Left ventricle myocardium superior (tissue), 1 donor: ENCODE results near the gene PARG. TPM values are rescaled to one million over a fixed set of nuclear protein-coding genes. Genes with fewer than 3 reads are reported as not detected.
"Not testable (repeated sequence)": the region's sequence is repeated elsewhere in the genome, so short reads cannot be mapped to it uniquely, and the experiment has no call there.

Experiments
- ATAC-seq: fragments of 200-7000 bp; cut with Tn5 transposase; one replicate; pipeline ENCODE4 v1.9.1; 2020; ENCODE audit warnings: mild to moderate bottlenecking, moderate library complexity
- DNase-seq: peaks from one replicate; pipeline ENCODE4 v3.0.0-alpha.2; 2020
- intact Hi-C: fragments of 100-400 bp; cut with micrococcal nuclease; formaldehyde crosslinking; loops from one replicate; pipeline ENCODE4 v1.11.0; 2022
- total RNA-seq: library from RNA; stranded (reverse); fragmentation: NEBNext Ultra II Directional; extraction: Animal tissue kit (Norgen Biotek cat#: 25700); gene quantifications from one replicate; pipeline ENCODE4 v1.2.1, GENCODE V29; 2021
- donor health status: DM: no; HTN: yes; CAD: no; lungs with severe emphysema.

Gene PARG
- total RNA-seq, 1 donor from 2014 or later: 22.7 TPM

- intact Hi-C loops, DNase-seq, ATAC-seq: not testable (repeated sequence)
Measured at GRCh38 chr10:49910295-49910694, 31.5 kb downstream of the PARG start.

- ATAC-seq: not testable (repeated sequence)
Measured at GRCh38 chr10:49908290-49909080, 33.3 kb downstream of the PARG start.

GRCh38 chr10:49903829-49904228 lies 38.0 kb downstream of the PARG start:
- intact Hi-C loops, DNase-seq, ATAC-seq: not testable (repeated sequence)

More at GRCh38 chr10:49908290-49909080, 33.3 kb downstream of the PARG start:
- DNase-seq, intact Hi-C loops: not testable (repeated sequence)

DNA sequence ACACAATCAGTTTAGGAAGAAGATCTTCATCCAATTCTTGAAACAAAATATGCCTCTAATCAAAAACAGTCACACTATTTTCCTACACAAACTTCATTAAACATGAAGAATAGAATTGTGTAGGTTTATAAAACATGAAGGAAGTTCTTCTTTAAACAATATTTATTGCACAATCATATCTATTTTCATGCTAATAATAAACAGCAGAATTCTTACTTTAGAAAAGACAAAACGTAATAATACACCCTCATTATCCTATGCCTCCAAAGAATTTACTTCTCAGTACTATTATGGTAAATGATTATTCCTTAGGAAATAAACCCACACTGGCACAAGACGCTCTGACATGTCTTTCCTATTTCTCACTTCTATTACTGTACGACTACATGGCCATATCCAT lies 41.4 kb downstream of the PARG start:
- ATAC-seq, DNase-seq, intact Hi-C loops: not testable (repeated sequence)

GRCh38 chr10:49899999-49900398 lies 41.8 kb downstream of the PARG start:
- DNase-seq, ATAC-seq, intact Hi-C loops: not testable (repeated sequence)

DNA sequence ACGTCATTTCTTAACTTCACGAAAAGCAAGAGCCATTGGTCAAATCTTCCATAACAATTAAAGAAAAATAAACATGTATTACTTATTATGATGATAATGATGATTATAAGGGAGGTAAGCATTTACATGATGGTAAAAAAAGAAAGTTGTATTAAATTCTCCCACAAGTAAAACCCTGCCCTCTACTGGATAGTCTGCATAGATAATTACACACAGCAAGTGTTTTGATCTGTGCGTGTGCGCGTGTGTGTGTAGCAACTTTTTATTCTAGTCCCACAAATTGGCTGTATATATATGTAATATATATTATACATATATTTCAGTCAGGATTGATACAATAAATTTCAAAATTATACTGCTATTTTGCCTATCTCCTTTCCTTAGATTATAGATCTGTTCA lies 51.8 kb downstream of the PARG start:
- intact Hi-C loops, DNase-seq, ATAC-seq: not testable (repeated sequence)

DNA sequence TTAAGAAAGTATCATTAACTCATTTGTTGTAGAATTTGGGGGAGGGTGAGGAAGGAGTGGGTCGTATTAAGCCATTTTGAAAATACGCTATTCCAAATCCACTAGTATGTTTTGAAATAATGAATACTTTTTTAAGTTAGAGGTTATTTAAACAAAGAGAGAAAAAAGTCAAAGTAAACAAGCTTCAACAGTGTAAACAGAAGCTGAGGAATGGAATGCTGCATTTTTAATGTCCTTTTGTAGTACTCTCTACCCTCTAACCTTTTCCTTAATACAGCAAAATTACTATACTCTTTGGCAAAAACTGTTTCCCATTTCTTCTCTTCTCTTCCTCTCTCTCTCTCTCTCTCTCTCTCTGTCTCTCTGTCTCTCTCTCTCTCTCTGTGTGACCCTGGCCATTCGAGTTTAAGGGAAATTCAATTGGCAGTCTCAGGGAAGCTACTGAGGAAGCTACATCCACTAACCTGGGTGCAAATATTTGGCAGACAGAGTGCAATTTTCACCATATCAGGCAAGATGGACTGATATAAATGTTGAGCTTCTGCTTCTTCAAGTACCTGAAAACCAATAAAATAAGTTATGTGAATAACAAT lies 57.0 kb downstream of the PARG start:
- DNase-seq, intact Hi-C loops, ATAC-seq: not testable (repeated sequence)

DNA sequence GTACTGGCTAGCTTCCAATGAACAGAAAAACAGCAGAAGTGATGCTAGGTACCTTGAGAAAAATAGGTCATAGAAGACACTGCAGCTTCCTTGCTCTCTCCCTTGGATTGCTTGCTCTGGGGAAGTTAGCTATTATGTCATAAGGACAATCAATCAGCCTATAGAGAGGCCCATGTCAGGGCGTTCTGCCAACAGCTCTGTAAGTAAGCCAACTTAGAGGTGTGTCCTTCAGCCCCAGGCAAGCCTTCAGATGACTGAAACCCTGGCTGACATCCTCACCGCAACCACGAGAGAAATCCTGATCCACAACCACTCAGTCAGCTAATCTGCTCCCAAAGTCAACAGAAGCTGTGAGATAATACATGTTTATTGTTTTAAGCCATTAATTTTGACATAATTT lies 58.0 kb downstream of the PARG start:
- ATAC-seq, intact Hi-C loops, DNase-seq: not testable (repeated sequence)

- DNase-seq, ATAC-seq, intact Hi-C loops: not testable (repeated sequence)
Measured at GRCh38 chr10:49882327-49882726, 59.5 kb downstream of the PARG start.

- ATAC-seq, DNase-seq, intact Hi-C loops: not testable (repeated sequence)
Measured at GRCh38 chr10:49872740-49873139, 69.1 kb downstream of the PARG start.

DNA sequence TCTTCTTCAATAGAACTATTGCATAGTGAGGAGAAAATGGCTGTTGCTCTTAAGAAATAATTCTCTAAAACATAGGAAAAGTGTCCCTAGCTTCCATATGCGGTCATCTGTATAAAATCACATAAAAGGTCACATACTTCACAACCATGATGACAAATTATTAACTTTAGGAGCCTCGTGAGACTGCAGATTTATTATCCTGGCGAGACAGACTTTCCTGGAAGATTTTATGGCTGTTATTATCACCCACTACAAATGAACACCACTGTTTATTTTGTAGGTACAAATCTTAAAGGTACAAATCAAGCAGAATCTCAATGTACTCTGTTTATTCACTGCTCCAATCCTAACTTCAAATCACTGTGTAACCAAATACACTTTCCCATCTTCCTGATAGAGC lies 70.4 kb downstream of the PARG start:
- ATAC-seq, intact Hi-C loops, DNase-seq: not testable (repeated sequence)

GRCh38 chr10:49859933-49860332 lies 81.9 kb downstream of the PARG start:
- ATAC-seq, DNase-seq, intact Hi-C loops: not testable (repeated sequence)

DNA sequence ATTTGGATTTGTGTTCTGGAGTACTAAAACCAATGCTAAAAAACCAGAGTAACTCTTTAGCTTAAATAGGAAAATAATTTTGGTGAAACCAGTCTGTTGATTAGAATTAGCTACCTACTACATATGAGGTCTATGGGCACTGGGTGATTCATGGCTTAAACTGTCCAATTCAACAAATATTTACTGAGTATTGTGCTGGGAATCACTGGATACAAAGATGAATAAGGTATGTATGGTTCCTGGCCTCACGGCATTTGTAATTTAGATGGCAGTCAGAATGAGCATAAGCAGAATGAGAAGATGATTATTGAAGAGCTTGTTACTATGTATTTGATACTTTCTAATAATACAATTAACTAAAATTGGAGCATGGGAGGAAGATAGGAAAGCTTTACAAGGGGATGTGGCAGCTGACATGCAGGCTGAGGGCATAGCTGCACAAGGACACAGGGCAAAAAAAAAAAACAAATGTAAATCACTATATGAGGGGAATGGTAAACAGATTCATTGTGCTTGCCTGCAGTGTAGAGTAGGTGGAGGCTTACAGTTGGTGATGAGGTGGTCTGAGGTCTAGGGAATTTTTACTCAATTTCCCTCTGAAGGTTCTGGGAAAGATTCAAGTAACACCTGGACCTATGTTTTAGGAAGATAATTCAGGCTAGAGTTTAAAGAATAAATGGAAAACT lies 83.0 kb downstream of the PARG start:
- intact Hi-C loops, DNase-seq, ATAC-seq: not testable (repeated sequence)

DNA sequence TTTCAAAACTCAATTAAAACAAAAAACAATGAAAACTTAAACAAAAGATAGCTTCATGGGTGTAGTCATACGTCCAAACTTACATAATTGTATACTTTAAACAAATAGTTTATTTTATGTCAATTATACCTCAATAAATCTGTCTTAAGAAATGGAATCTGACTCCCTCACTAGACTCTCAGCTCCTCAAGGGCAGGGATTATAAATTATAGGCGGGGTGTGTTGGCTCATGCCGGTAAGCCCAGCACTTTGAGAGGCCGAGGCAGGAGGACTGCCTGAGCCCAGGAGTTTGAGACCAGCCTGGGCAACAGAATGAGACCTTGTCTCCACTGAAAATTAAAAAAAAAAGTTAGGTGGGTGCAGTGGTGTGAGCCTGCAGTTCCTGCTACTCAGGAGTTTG lies 92.3 kb downstream of the PARG start:
- intact Hi-C loops, DNase-seq, ATAC-seq: not testable (repeated sequence)

DNA sequence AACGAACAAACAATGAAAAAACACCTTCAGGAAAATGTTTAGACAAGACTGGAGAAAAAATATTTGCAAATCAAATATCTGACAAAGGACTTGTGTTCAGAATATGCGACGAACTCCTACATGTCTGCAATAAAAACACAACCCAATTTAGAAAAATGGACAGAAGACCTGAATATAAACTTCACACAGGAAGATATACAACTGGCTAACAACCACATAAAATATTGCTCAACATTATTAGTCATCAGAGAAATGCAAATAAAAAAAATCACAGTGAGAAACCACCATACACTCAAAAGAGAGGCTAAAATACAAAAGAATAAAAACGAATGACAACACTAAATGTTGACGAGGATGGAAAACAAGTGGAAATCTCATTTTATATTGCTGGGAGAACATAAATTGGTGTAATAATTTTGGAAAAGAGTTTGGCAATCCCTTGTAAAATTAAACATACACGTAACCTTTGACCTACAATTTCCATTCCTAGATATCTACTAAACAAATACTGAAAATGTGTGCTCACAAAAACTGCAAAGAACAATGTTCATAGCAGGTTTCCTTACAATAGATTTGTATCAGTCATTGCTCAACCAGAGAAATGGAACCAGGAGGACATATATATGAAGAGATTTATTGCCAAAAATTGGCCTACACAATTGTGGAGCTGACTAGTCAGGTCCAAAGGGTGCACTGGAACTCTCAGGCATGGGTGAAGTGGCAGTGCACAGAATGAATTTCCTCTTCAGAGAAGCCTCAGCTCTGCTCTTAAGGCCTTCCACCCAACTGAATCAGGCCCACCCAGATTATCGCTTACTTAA lies 96.8 kb downstream of the PARG start:
- intact Hi-C loops: no loop called here
- no peak for DNase-seq
- no peak for ATAC-seq

DNA sequence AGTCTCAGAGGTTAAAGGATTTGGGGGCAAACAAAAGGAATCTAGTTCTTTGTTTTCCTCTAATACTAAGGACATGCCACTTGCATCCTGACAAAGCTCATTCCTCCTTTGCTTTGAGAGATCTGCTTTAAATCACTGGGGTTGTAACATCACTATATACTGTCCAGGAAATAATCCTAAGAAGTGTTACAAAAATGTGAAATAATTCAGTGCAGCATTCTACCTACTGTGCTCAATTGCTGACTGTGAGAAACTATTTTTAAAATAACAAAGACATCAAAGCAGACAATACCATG lies 99.5 kb downstream of the PARG start:
- ATAC-seq, intact Hi-C loops, DNase-seq: not testable (repeated sequence)

- no peak for DNase-seq
- intact Hi-C loops: no loop called here
- no peak for ATAC-seq
Measured at GRCh38 chr10:49841615-49842332, 100.1 kb downstream of the PARG start.

DNA sequence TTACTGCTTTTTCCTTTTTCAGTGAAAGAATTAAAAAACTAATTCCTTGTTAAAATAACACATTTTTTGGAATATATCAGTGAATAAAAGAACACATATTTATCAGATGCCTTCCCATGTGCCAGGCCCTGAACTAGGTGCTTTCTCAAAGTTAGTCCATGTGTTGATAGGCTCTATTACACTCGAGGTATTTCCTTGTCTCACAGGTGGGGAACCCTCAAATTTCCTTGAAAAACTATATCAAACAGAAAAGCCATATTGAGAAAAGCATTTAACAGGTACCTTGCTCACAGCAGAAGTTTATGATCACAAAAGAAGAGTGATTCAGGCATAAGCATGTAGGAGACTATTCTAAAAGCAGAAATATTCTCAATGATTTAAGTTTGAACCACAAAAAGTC lies 104.1 kb downstream of the PARG start:
- DNase-seq (no peak), ATAC-seq (no peak)
- intact Hi-C loops: no loop called here
